ENCODE data around the gene KRT86.

GRCh38 chr12:52280796-52281560, 6.5 kb downstream of the KRT86 start:
- TF ChIP-seq, protein P1, sequence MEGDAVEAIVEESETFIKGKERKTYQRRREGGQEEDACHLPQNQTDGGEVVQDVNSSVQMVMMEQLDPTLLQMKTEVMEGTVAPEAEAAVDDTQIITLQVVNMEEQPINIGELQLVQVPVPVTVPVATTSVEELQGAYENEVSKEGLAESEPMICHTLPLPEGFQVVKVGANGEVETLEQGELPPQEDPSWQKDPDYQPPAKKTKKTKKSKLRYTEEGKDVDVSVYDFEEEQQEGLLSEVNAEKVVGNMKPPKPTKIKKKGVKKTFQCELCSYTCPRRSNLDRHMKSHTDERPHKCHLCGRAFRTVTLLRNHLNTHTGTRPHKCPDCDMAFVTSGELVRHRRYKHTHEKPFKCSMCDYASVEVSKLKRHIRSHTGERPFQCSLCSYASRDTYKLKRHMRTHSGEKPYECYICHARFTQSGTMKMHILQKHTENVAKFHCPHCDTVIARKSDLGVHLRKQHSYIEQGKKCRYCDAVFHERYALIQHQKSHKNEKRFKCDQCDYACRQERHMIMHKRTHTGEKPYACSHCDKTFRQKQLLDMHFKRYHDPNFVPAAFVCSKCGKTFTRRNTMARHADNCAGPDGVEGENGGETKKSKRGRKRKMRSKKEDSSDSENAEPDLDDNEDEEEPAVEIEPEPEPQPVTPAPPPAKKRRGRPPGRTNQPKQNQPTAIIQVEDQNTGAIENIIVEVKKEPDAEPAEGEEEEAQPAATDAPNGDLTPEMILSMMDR (optimal IDR thresholded peaks at IDR 0.05 in 1 of 3, IDR thresholded peaks at IDR 0.05 in 1 of 3, conservative IDR thresholded peaks at IDR 0.05 in 1 of 3; ENCODE audit: extremely low read depth in 1 of 3, insufficient read depth in 2 of 3, low read length in 3 of 3), result no peak
- TF ChIP-seq EZH2 (IDR thresholded peaks at IDR 0.05; ENCODE audit: low read length), result no peak

Data from keratinocyte (primary cell).